Thyroid gland (tissue), 4 donors: ENCODE results near the gene PLXDC2. TPM values are rescaled to one million over a fixed set of nuclear protein-coding genes. Genes with fewer than 3 reads are reported as not detected.

ENCODE experiments used
- DNase-seq, 2 donors: peaks; one replicate each; pipeline ENCODE4 v3.0.0-alpha.2; 2019
- H3K27ac ChIP-seq, 3 donors: fragments of 200-600 bp; sonication (generic); 1 replicate in 2 of 3; 2 replicates in 1 of 3; pipeline ENCODE4 v1.5.1; 2016 to 2019; ENCODE audit warnings: mild to moderate bottlenecking in 1 of 3, moderate library complexity in 1 of 3
- H3K27me3 ChIP-seq: fragments of 200-600 bp; sonication (generic); one replicate; pipeline ENCODE4 v1.5.1; 2019
- H3K36me3 ChIP-seq, 2 donors: fragments of 200-600 bp; sonication (generic); one replicate each; pipeline ENCODE4 v1.5.1; 2016 to 2019
- H3K4me1 ChIP-seq, 2 donors: fragments of 200-600 bp; sonication (generic); one replicate each; pipeline ENCODE4 v1.5.1; 2017 to 2019
- H3K4me3 ChIP-seq, 3 donors: fragments of 200-600 bp; sonication (generic); replicated peaks in 1 of 3; 1 replicate in 2 of 3; 2 replicates in 1 of 3; pipeline ENCODE4 v1.5.1; 2016; ENCODE audit warnings: mild to moderate bottlenecking in 1 of 3
- H3K9me3 ChIP-seq: fragments of 200-600 bp; sonication (generic); one replicate; pipeline ENCODE4 v1.5.1; 2017
- CTCF ChIP-seq, 6 experiments: fragments of 200-600 bp in 3 of 6; fragments of 450-650 bp in 3 of 6; sonication (generic) in 3 of 6; IDR thresholded peaks; one replicate each; pipeline ENCODE4 v1.5.1; 2016 to 2019; ENCODE audit warnings: antibody characterized with exemption in 6 of 6, mild to moderate bottlenecking in 2 of 6, inconsistent platforms in 1 of 6, moderate library complexity in 1 of 6
- POLR2A ChIP-seq, 2 donors: fragments of 450-650 bp; IDR thresholded peaks; one replicate each; pipeline ENCODE4 v1.6.1; 2017; ENCODE audit warnings: antibody characterized with exemption in 2 of 2, mild to moderate bottlenecking in 2 of 2, moderate library complexity in 1 of 2
- WGBS, 2 donors: methylation state at CpG; one replicate each; pipeline ENCODE4 v1.1.5; 2017; 5-methylcytosine and 5-hydroxymethylcytosine counted together
- intact Hi-C: fragments of 100-400 bp; cut with DNase I; formaldehyde crosslinking; loops from one replicate; pipeline ENCODE4 v1.15.1; 2023
- total RNA-seq, 4 donors: library from RNA; depleted of rRNA; stranded (reverse); fragments of >200 nt; gene quantifications; one replicate each; pipeline ENCODE4 v1.2.3, GENCODE V29; 2016

The PLXDC2 gene
- total RNA-seq, 4 donors from 2014 or later, result 44.6 to 91.0 (median 47.6) TPM

- WGBS, 2 donors, result 58 to 64% methylated on average over 6 of the region's 6 CpGs
- H3K27ac ChIP-seq, result no peak overlapping the region
- intact Hi-C loops, result no loop called here
- no peak for TF ChIP-seq CTCF (IDR thresholded peaks at IDR 0.05)
- TF ChIP-seq POLR2A (IDR thresholded peaks at IDR 0.05), result no peak
- DNase-seq, result no peak
- no peaks in the 10 kb centered on the region for H3K27me3 ChIP-seq
- no peaks in the 10 kb centered on the region for H3K4me1 ChIP-seq
- no peak overlapping the region for H3K4me3 ChIP-seq
- H3K36me3 ChIP-seq, result no peaks in the 10 kb centered on the region
- no peaks in the 10 kb centered on the region for H3K9me3 ChIP-seq
These were observed 460.1 kb downstream of the PLXDC2 start for GRCh38 chr10:20276127-20276979.

- TF ChIP-seq CTCF (IDR thresholded peaks at IDR 0.05) (no peak), POLR2A (IDR thresholded peaks at IDR 0.05) (no peak)
- no peak overlapping the region for H3K27ac ChIP-seq
- no peaks in the 10 kb centered on the region for H3K36me3 ChIP-seq
- intact Hi-C loops, result no loop called here
- H3K4me3 ChIP-seq, result no peak overlapping the region
- no peaks in the 10 kb centered on the region for H3K9me3 ChIP-seq
- H3K4me1 ChIP-seq, result no peaks in the 10 kb centered on the region
- no peaks in the 10 kb centered on the region for H3K27me3 ChIP-seq
- no peak for DNase-seq
- 52 to 54% methylated on average over 3 of the region's 3 CpGs for WGBS, 2 donors
These were observed 461.6 kb downstream of the PLXDC2 start for GRCh38 chr10:20277820-20278219.

GRCh38 chr10:20281579-20281978 lies 465.3 kb downstream of the PLXDC2 start:
- TF ChIP-seq CTCF (IDR thresholded peaks at IDR 0.05), result no peak
- no peak for TF ChIP-seq POLR2A (IDR thresholded peaks at IDR 0.05)
- Histone ChIP-seq H3K27me3 (no peaks in the 10 kb centered on the region), H3K4me1 (no peaks in the 10 kb centered on the region), H3K27ac (no peak overlapping the region), H3K9me3 (no peaks in the 10 kb centered on the region), H3K4me3 (no peak overlapping the region), H3K36me3 (no peaks in the 10 kb centered on the region)
- no peak for DNase-seq
- intact Hi-C loops, result no loop called here
- 77 to 84% methylated on average over 1 of the region's 1 CpG for WGBS, 2 donors

GRCh38 chr10:20287586-20287985 lies 471.4 kb downstream of the PLXDC2 start:
- Histone ChIP-seq H3K9me3 (no peaks in the 10 kb centered on the region), H3K4me3 (no peak overlapping the region), H3K4me1 (no peaks in the 10 kb centered on the region), H3K36me3 (no peaks in the 10 kb centered on the region), H3K27ac (no peak overlapping the region), H3K27me3 (no peaks in the 10 kb centered on the region)
- intact Hi-C loops, result no loop called here
- DNase-seq, result no peak
- no peak for TF ChIP-seq POLR2A (IDR thresholded peaks at IDR 0.05)
- no peak for TF ChIP-seq CTCF (IDR thresholded peaks at IDR 0.05)
- 79 to 84% methylated on average over 5 of the region's 5 CpGs for WGBS, 2 donors

- no peak overlapping the region for H3K4me3 ChIP-seq
- H3K27ac ChIP-seq, result no peak overlapping the region
These were observed 471.8 kb downstream of the PLXDC2 start for GRCh38 chr10:20288060-20288459.

More at GRCh38 chr10:20288060-20288459, 471.8 kb downstream of the PLXDC2 start:
- intact Hi-C loops, result no loop called here
- no peaks in the 10 kb centered on the region for H3K9me3 ChIP-seq
- no peak for DNase-seq
- 72 to 76% methylated on average over 6 of the region's 6 CpGs for WGBS, 2 donors
- no peaks in the 10 kb centered on the region for H3K36me3 ChIP-seq
- H3K27me3 ChIP-seq, result no peaks in the 10 kb centered on the region
- H3K4me1 ChIP-seq, result no peaks in the 10 kb centered on the region
- TF ChIP-seq CTCF (IDR thresholded peaks at IDR 0.05) (no peak), POLR2A (IDR thresholded peaks at IDR 0.05) (no peak)
